Cardiac muscle cell (in vitro differentiated cells and primary cell): ENCODE data around the gene INPP4A. TPM values are rescaled to one million over a fixed set of nuclear protein-coding genes. Genes with fewer than 3 reads are reported as not detected.

ENCODE experiments used
- DNase-seq, 2 donors: peaks; one replicate each; pipeline versions ENCODE4 v3.0.0 to v3.0.0-alpha.2; 2010 to 2017; ENCODE audit warnings: low read depth in 1 of 2, low spot score in 1 of 2
- H3K27ac ChIP-seq: fragments of 200-600 bp; sonication (generic); 2 replicates; pipeline ENCODE4 v1.5.1; 2016
- H3K27me3 ChIP-seq: fragments of 200-600 bp; sonication (generic); 2 replicates; pipeline ENCODE4 v1.6.0; 2016; ENCODE audit warnings: control low read depth
- H3K36me3 ChIP-seq: fragments of 200-600 bp; sonication (generic); 2 replicates; pipeline ENCODE4 v1.5.1; 2016; ENCODE audit warnings: control low read depth
- H3K4me1 ChIP-seq: fragments of 200-600 bp; sonication (generic); 2 replicates; pipeline ENCODE4 v1.8.1; 2017; ENCODE audit warnings: low read depth, mild to moderate bottlenecking, mixed run types
- H3K4me3 ChIP-seq: fragments of 200-600 bp; sonication (generic); 2 replicates; pipeline ENCODE4 v1.5.1; 2016; ENCODE audit warnings: mild to moderate bottlenecking
- H3K9me3 ChIP-seq: fragments of 200-600 bp; sonication (generic); 2 replicates; pipeline ENCODE4 v1.5.1; 2017; ENCODE audit warnings: low read depth, mild to moderate bottlenecking, control low read depth
- polyA plus RNA-seq: library from polyadenylated mRNA; unstranded; fragments of >200 nt; fragmentation: Nextera tagmentation; extraction: Ambion mirVana; gene quantifications from 2 replicates; pipeline ENCODE4 v1.2.1, GENCODE V29; 2016
- total RNA-seq: library from RNA; depleted of rRNA; stranded (reverse); fragments of >200 nt; gene quantifications from 2 replicates; pipeline ENCODE4 v1.2.3, GENCODE V29; 2016
- TF ChIP-seq, protein P1 (sequence below): IDR thresholded peaks from 2 replicates; pipeline ENCODE4 v1.5.1; 2012; ENCODE audit warnings: low read depth, mild to moderate bottlenecking, low read length

Gene INPP4A
- total and polyA plus RNA-seq, 2 experiments from 2014 or later: 11.6 to 25.0 TPM

DNA sequence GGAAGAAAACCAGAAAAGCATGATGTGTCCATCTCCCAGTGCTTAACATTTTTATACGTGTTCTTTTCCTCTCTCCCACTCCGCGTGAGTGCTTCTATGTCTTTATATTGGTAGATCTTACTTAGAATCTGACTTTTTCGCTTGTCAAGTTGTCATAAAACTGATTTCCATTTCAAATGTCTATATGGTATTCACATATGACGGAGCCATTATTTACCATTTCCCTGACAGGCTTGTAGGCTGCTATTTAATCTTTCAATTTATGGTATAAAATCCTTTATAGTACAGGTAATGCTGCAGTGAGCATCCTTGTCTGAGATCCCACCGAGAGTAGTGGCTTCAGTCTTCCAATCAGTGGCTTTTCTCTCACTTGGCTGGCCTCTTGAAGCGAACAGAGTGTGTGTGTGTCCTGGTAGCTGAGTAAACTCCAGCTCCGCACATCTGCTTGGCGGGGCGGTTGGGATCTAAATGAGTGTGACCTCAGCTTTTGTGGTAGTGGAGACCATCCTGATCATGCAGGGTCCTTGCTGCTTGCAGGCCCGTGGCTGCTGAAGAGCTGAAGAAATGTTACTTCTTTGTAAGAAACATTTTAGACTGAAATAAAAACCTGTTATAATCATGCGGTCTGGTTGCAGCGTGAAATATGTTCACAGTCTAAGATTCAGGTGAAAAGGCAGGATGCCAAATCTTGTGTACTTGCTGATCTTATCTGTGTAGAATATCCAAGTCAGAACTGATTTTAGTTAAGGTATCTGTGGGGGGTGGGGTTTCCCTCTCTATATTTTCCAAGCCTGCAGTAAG is 40.2 kb downstream of the INPP4A start:
- H3K27me3 ChIP-seq: no peaks in the 10 kb centered on the region
- H3K36me3 ChIP-seq: no peaks in the 10 kb centered on the region
- H3K4me1 ChIP-seq: no peaks in the 10 kb centered on the region
- no peak overlapping the region for H3K4me3 ChIP-seq
- no peaks in the 10 kb centered on the region for H3K9me3 ChIP-seq
- DNase-seq: no peak
- no peak overlapping the region for H3K27ac ChIP-seq
- TF ChIP-seq, protein P1, sequence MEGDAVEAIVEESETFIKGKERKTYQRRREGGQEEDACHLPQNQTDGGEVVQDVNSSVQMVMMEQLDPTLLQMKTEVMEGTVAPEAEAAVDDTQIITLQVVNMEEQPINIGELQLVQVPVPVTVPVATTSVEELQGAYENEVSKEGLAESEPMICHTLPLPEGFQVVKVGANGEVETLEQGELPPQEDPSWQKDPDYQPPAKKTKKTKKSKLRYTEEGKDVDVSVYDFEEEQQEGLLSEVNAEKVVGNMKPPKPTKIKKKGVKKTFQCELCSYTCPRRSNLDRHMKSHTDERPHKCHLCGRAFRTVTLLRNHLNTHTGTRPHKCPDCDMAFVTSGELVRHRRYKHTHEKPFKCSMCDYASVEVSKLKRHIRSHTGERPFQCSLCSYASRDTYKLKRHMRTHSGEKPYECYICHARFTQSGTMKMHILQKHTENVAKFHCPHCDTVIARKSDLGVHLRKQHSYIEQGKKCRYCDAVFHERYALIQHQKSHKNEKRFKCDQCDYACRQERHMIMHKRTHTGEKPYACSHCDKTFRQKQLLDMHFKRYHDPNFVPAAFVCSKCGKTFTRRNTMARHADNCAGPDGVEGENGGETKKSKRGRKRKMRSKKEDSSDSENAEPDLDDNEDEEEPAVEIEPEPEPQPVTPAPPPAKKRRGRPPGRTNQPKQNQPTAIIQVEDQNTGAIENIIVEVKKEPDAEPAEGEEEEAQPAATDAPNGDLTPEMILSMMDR: no peak

DNA sequence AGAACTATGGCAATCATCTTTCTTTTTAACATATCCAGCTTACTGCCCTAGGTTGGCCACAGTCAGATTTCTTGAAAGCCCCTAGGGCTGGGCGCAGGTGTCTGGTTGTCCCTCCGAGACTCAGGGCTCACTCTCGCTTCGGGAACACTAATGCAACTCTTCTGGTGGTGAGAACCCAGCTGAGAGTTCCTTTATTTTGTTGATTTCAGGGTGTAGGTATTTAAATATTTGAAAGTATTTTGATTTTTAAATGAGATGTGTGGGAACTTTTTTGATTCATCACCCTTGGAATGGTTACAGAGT is 40.7 kb downstream of the INPP4A start:
- no peak for DNase-seq
- Histone ChIP-seq H3K36me3 (no peaks in the 10 kb centered on the region), H3K9me3 (no peaks in the 10 kb centered on the region), H3K27ac (no peak overlapping the region), H3K4me1 (no peaks in the 10 kb centered on the region), H3K4me3 (no peak overlapping the region), H3K27me3 (no peaks in the 10 kb centered on the region)
- TF ChIP-seq, protein P1: no peak

DNA sequence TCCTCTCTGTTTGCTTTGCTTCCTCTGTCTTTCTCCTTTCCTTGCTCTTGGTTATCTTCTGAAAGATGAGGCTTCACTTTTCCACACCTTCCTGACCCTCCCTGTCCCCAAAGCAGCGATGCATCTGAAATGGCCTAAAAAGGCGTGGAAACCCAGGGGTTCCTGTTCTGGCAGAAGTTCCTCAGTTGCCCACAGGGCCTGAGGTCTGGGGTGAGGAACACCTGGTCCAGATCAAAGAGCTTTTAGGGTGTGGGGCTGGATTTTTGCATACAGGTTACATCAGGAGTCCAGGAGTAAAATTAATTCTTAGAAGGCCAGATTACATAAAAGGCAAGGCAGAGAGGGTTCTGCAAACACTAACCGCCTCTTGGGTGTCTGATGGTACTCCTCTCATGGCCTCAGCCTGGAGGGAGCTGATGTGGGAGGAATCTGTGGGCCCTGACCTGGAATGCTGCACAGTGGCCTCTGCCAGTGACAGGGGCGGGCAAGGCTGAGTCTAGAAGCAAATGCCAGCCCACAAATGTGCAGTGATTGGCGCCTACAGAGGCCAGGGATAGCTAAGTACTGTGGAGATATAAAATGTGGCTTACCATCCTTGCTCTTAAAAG is 41.8 kb downstream of the INPP4A start:
- H3K4me1 ChIP-seq: no peaks in the 10 kb centered on the region
- no peaks in the 10 kb centered on the region for H3K9me3 ChIP-seq
- no peaks in the 10 kb centered on the region for H3K27me3 ChIP-seq
- no peak for DNase-seq
- no peak overlapping the region for H3K27ac ChIP-seq
- H3K4me3 ChIP-seq: no peak overlapping the region
- TF ChIP-seq, protein P1: no peak
- H3K36me3 ChIP-seq: no peaks in the 10 kb centered on the region

DNA sequence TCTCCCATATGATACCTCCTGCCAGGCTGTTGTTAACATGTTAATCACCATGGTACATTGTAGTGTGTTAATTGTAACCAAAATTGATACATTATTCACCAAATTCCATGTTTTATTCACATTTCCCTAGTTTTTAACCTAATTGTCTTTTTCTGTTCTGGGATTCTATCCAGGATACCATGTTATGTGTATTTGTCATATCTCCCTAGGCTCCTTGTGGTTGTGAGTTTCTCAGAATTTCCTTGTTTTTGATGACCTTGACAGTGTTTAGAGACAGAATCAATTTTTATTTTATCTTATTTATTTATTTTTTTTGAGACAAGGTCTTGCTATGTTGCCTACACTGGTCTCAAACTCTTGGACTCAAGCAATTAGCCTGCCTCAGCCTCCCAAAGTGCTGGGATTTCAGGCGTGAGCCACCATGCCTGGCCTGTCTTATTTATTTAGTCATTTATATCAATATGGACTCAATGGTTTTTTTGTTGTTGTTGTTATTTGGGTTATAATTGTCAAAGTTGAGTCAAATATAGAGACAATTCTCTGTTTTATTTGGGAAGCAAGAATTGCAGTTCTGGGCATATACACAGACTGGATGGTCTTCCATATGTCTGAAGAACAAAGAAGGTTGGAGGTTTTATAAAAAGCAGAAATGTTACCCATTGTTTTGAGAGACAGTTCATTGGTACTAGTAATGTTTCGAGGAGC is 42.6 kb downstream of the INPP4A start:
- H3K36me3 ChIP-seq: no peaks in the 10 kb centered on the region
- H3K27me3 ChIP-seq: no peaks in the 10 kb centered on the region
- DNase-seq: no peak

DNA sequence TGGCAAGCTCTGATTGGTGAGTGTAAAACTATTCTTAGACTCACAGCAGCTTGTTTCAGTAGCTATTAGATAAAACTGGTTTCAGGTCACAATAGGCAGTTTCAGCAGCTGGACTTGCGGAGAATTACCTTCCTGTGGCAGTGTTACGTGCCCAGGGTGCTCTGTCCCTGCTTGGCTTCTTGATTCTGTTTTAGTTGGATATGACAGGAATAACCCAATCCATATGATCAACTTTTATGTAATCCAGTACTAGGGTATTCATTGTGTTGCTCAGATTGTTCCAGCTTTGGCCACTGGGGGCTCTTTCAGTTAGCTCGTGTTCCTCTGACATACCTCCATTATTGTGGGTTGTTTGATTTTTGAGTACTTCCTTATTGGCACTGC is 43.1 kb downstream of the INPP4A start:
- peak in 1 of 2 donors; percentile 36 for DNase-seq

More for the DNA sequence above, 42.6 kb downstream of the INPP4A start:
- TF ChIP-seq, protein P1: no peak
- Histone ChIP-seq H3K4me3 (no peak overlapping the region), H3K27ac (no peak overlapping the region), H3K9me3 (no peaks in the 10 kb centered on the region), H3K4me1 (no peaks in the 10 kb centered on the region)

More for the DNA sequence above, 43.1 kb downstream of the INPP4A start:
- Histone ChIP-seq H3K4me1 (no peaks in the 10 kb centered on the region), H3K9me3 (no peaks in the 10 kb centered on the region), H3K4me3 (no peak overlapping the region), H3K36me3 (no peaks in the 10 kb centered on the region), H3K27ac (no peak overlapping the region), H3K27me3 (no peaks in the 10 kb centered on the region)
- TF ChIP-seq, protein P1: peak; percentile 59
